CD14-positive monocyte (primary cell): Measurements from ENCODE around the gene MGAT5. TPM values are rescaled to one million over a fixed set of nuclear protein-coding genes. Genes with fewer than 3 reads are reported as not detected.

ENCODE experiments used
- DNase-seq, 3 donors: peaks; one replicate each; pipeline ENCODE4 v3.0.0-alpha.2; 2011 to 2022
- H2AFZ ChIP-seq: 2 replicates; pipeline ENCODE4 v1.6.0; 2012; ENCODE audit warnings: mild to moderate bottlenecking, low read depth, low read length, inconsistent platforms; ENCODE audit not compliant: insufficient read depth, poor library complexity, severe bottlenecking
- H3K27ac ChIP-seq, 2 donors: 1 replicate in 1 of 2; 2 replicates in 1 of 2; pipeline ENCODE4 v1.5.1; 2012 to 2013; ENCODE audit warnings: low read length in 2 of 2, control low read depth in 1 of 2, inconsistent platforms in 1 of 2, low read depth in 1 of 2, mild to moderate bottlenecking in 1 of 2
- H3K27me3 ChIP-seq, 2 donors: one replicate each; pipeline versions ENCODE4 v1.6.0 to v1.6.1; 2011 to 2013; ENCODE audit warnings: low read length in 2 of 2; ENCODE audit not compliant: control insufficient read depth in 2 of 2, insufficient read depth in 2 of 2
- H3K36me3 ChIP-seq, 2 donors: replicated peaks in 1 of 2; 1 replicate in 1 of 2; 2 replicates in 1 of 2; pipeline versions ENCODE4 v1.5.1 to v1.6.1; 2012 to 2013; ENCODE audit warnings: low read length in 2 of 2, control low read depth in 1 of 2, inconsistent platforms in 1 of 2, mild to moderate bottlenecking in 1 of 2; ENCODE audit not compliant: insufficient read depth in 2 of 2, control insufficient read depth in 1 of 2
- H3K4me1 ChIP-seq, 2 donors: 1 replicate in 1 of 2; 2 replicates in 1 of 2; pipeline versions ENCODE4 v1.5.1 to v1.6.1; 2012 to 2013; ENCODE audit warnings: low read length in 2 of 2, control low read depth in 1 of 2, inconsistent platforms in 1 of 2, mild to moderate bottlenecking in 1 of 2, moderate library complexity in 1 of 2; ENCODE audit not compliant: insufficient read depth in 2 of 2, control insufficient read depth in 1 of 2
- H3K4me2 ChIP-seq: replicated peaks from 2 replicates; pipeline ENCODE3; 2012; ENCODE audit warnings: low read length, moderate library complexity, mild to moderate bottlenecking; ENCODE audit not compliant: poor library complexity, severe bottlenecking; ENCODE audit errors: extremely low read depth
- H3K4me3 ChIP-seq, 3 experiments: fragments of 200-600 bp in 1 of 3; sonication (generic) in 1 of 3; replicated peaks in 1 of 3; 1 replicate in 2 of 3; 2 replicates in 1 of 3; pipeline ENCODE4 v1.5.1; 2011 to 2013; ENCODE audit warnings: low read length in 3 of 3, mild to moderate bottlenecking in 3 of 3, control low read depth in 2 of 3, low read depth in 2 of 3, inconsistent platforms in 1 of 3, moderate library complexity in 1 of 3
- H3K79me2 ChIP-seq: 2 replicates; pipeline ENCODE4 v1.6.0; 2012; ENCODE audit warnings: mild to moderate bottlenecking, control low read depth, inconsistent platforms, low read length, moderate library complexity; ENCODE audit not compliant: insufficient read depth
- H3K9ac ChIP-seq: 2 replicates; pipeline ENCODE4 v1.6.0; 2017; ENCODE audit warnings: low read length, mild to moderate bottlenecking; ENCODE audit not compliant: insufficient read depth, poor library complexity, severe bottlenecking
- H3K9me3 ChIP-seq, 2 donors: replicated peaks in 1 of 2; 1 replicate in 1 of 2; 2 replicates in 1 of 2; pipeline versions ENCODE4 v1.5.1 to v1.6.1; 2012 to 2013; ENCODE audit warnings: low read length in 2 of 2, control low read depth in 1 of 2; ENCODE audit not compliant: control insufficient read depth in 1 of 2, insufficient read depth in 1 of 2
- H4K20me1 ChIP-seq: 2 replicates; pipeline ENCODE4 v1.6.0; 2012; ENCODE audit warnings: mild to moderate bottlenecking, low read length, control low read depth, moderate library complexity; ENCODE audit not compliant: insufficient read depth
- H3K27ac Mint-ChIP-seq, 7 donors: one replicate each; pipeline ENCODE4 v1.8.0; 2020; ENCODE audit warnings: mild to moderate bottlenecking in 7 of 7, mixed read lengths in 7 of 7, moderate library complexity in 6 of 7, inconsistent platforms in 2 of 7
- H3K27me3 Mint-ChIP-seq, 3 donors: one replicate each; pipeline ENCODE4 v1.8.0; 2021 to 2022; ENCODE audit warnings: low read depth in 3 of 3, mild to moderate bottlenecking in 3 of 3, mixed read lengths in 3 of 3, moderate library complexity in 3 of 3, inconsistent platforms in 1 of 3
- H3K36me3 Mint-ChIP-seq, 2 donors: one replicate each; pipeline ENCODE4 v1.8.0; 2020; ENCODE audit warnings: mixed read lengths in 2 of 2, inconsistent platforms in 1 of 2, mild to moderate bottlenecking in 1 of 2
- H3K4me1 Mint-ChIP-seq: one replicate; pipeline ENCODE4 v1.8.0; 2020; ENCODE audit warnings: mild to moderate bottlenecking, mixed read lengths
- H3K4me3 Mint-ChIP-seq, 2 donors: one replicate each; pipeline ENCODE4 v1.8.0; 2020; ENCODE audit warnings: mild to moderate bottlenecking in 2 of 2, mixed read lengths in 2 of 2, moderate library complexity in 1 of 2
- H3K9me3 Mint-ChIP-seq, 7 donors: one replicate each; pipeline ENCODE4 v1.8.0; 2020 to 2022; ENCODE audit warnings: mixed read lengths in 7 of 7, mild to moderate bottlenecking in 6 of 7, moderate library complexity in 6 of 7, inconsistent platforms in 2 of 7
- CTCF ChIP-seq: fragments of 200-600 bp; IDR thresholded peaks from one replicate; pipeline ENCODE4 v1.8.0; 2022; ENCODE audit warnings: antibody characterized with exemption, mild to moderate bottlenecking
- WGBS: methylation state at CpG from one replicate; pipeline ENCODE4 v1.1.5; 2013; ENCODE audit warnings: missing lambda C conversion rate; ENCODE audit not compliant: insufficient coverage; 5-methylcytosine and 5-hydroxymethylcytosine counted together
- intact Hi-C, 2 donors: fragments of 100-400 bp; cut with micrococcal nuclease; formaldehyde crosslinking; loops; one replicate each; pipeline versions ENCODE4 v1.15.0 to v1.15.1; 2023
- polyA plus RNA-seq, 3 donors: library from polyadenylated mRNA; depleted of rRNA in 1 of 3; unstranded in 2 of 3; stranded (reverse) in 1 of 3; fragments of 300-500 nt in 2 of 3; fragments of >200 nt in 1 of 3; fragmentation: Illumina TruSeq in 2 of 3; gene quantifications; 1 replicate in 2 of 3; 2 replicates in 1 of 3; pipeline ENCODE4 v1.2.3, GENCODE V29; 2012 to 2021

Gene MGAT5
- polyA plus RNA-seq, 3 donors: 1.9 to 6.6 (median 2.4) TPM

- H3K4me3 Mint-ChIP-seq: no peak overlapping the region
- H3K36me3 Mint-ChIP-seq: peaks cover 29 to 43% of the 10 kb centered on the region in 2 donors
- peaks cover 0 to 2% (median 0%) of the 10 kb centered on the region in 3 donors for H3K27me3 Mint-ChIP-seq
- H3K9me3 Mint-ChIP-seq: no peaks in the 10 kb centered on the region
- Histone ChIP-seq H3K27ac (no peak overlapping the region), H3K9ac (no peak overlapping the region), H3K4me1 (no peaks in the 10 kb centered on the region), H3K79me2 (no peaks in the 10 kb centered on the region), H3K4me3 (no peak overlapping the region), H3K36me3 (peaks cover 3 to 19% of the 10 kb centered on the region in 2 donors), H4K20me1 (no peaks in the 10 kb centered on the region), H3K27me3 (no peaks in the 10 kb centered on the region), H3K9me3 (no peaks in the 10 kb centered on the region), H3K4me2 (no peak overlapping the region), H2AFZ (no peak overlapping the region)
- no peak overlapping the region for H3K27ac Mint-ChIP-seq
- no peak for TF ChIP-seq CTCF
- intact Hi-C loops: no loop called here
- H3K4me1 Mint-ChIP-seq: peaks cover 15% of the 10 kb centered on the region
- DNase-seq: no peak
- WGBS: 100% methylated on average over 1 of the region's 1 CpG
Observed at GRCh38 chr2:134413430-134413829, 159.6 kb downstream of the MGAT5 start.

GRCh38 chr2:134413912-134414311 is 160.0 kb downstream of the MGAT5 start:
- Mint-ChIP-seq H3K4me1 (peaks cover 14% of the 10 kb centered on the region), H3K36me3 (peaks cover 34 to 47% of the 10 kb centered on the region in 2 donors), H3K27me3 (peaks cover 0 to 2% (median 0%) of the 10 kb centered on the region in 3 donors), H3K27ac (no peak overlapping the region), H3K4me3 (no peak overlapping the region), H3K9me3 (no peaks in the 10 kb centered on the region)
- Histone ChIP-seq H3K4me3 (no peak overlapping the region), H3K27me3 (no peaks in the 10 kb centered on the region), H3K79me2 (no peaks in the 10 kb centered on the region), H3K9ac (no peak overlapping the region), H3K4me2 (no peak overlapping the region), H3K9me3 (no peaks in the 10 kb centered on the region), H3K27ac (no peak overlapping the region), H3K36me3 (peaks cover 3 to 24% of the 10 kb centered on the region in 2 donors), H2AFZ (no peak overlapping the region), H3K4me1 (no peaks in the 10 kb centered on the region), H4K20me1 (no peaks in the 10 kb centered on the region)
- intact Hi-C loops: no loop called here
- TF ChIP-seq CTCF: no peak
- DNase-seq: no peak
- WGBS: 71% methylated on average over 2 of the region's 2 CpGs
